Gastroesophageal sphincter (tissue), 4 donors: Measurements from ENCODE around the gene SLC25A39. TPM values are rescaled to one million over a fixed set of nuclear protein-coding genes. Genes with fewer than 3 reads are reported as not detected.

Source experiments
- ATAC-seq: fragments of 150-250 bp; one replicate; pipeline ENCODE4 v1.9.1; 2016; ENCODE audit warnings: mild to moderate bottlenecking, moderate library complexity
- H3K27ac ChIP-seq, 4 donors: fragments of 200-600 bp; sonication (generic) in 3 of 4; 1 replicate in 3 of 4; 2 replicates in 1 of 4; pipeline ENCODE4 v1.5.1; 2016 to 2019
- H3K27me3 ChIP-seq: fragments of 200-600 bp; sonication (generic); one replicate; pipeline ENCODE4 v1.5.1; 2019
- H3K36me3 ChIP-seq, 2 donors: fragments of 200-600 bp; sonication (generic); one replicate each; pipeline ENCODE4 v1.5.1; 2019; ENCODE audit warnings: control low read depth in 1 of 2
- H3K4me1 ChIP-seq, 3 donors: fragments of 200-600 bp; sonication (generic); 1 replicate in 2 of 3; 2 replicates in 1 of 3; pipeline ENCODE4 v1.5.1; 2016 to 2019; ENCODE audit warnings: control low read depth in 2 of 3
- H3K4me3 ChIP-seq, 2 donors: fragments of 200-600 bp; sonication (generic); one replicate each; pipeline ENCODE4 v1.5.1; 2019; ENCODE audit warnings: mild to moderate bottlenecking in 1 of 2, moderate library complexity in 1 of 2
- H3K9me3 ChIP-seq, 3 donors: fragments of 200-600 bp; sonication (generic); one replicate each; pipeline ENCODE4 v1.5.1; 2017 to 2019; ENCODE audit warnings: control low read depth in 2 of 3
- EP300 ChIP-seq: sonication (generic); formaldehyde crosslinking; IDR thresholded peaks from one replicate; pipeline ENCODE4 v1.6.1; 2017; ENCODE audit warnings: antibody characterized with exemption, mild to moderate bottlenecking
- POLR2A ChIP-seq, 2 donors: fragments of 450-650 bp; IDR thresholded peaks; one replicate each; pipeline ENCODE4 v1.6.1; 2017; ENCODE audit warnings: antibody characterized with exemption in 2 of 2, mild to moderate bottlenecking in 2 of 2, moderate library complexity in 1 of 2
- POLR2AphosphoS5 ChIP-seq: sonication (generic); formaldehyde crosslinking; IDR thresholded peaks from one replicate; pipeline ENCODE4 v1.6.1; 2017; ENCODE audit warnings: antibody characterized with exemption
- WGBS, 2 donors: methylation state at CpG; one replicate each; pipeline ENCODE4 v1.1.5; 2018; ENCODE audit warnings: low coverage in 1 of 2; 5-methylcytosine and 5-hydroxymethylcytosine counted together
- total RNA-seq, 4 donors: library from RNA; depleted of rRNA; stranded (reverse); fragments of >200 nt; gene quantifications; one replicate each; pipeline ENCODE4 v1.1.0, GENCODE V29; 2016
- TF ChIP-seq, protein P1 (sequence below), 4 experiments: fragments of 200-600 bp in 2 of 4; fragments of 450-650 bp in 2 of 4; sonication (generic) in 1 of 4; IDR thresholded peaks; one replicate each; pipeline ENCODE4 v1.5.1; 2017 to 2019; ENCODE audit warnings: antibody characterized with exemption in 4 of 4, mild to moderate bottlenecking in 2 of 4, moderate library complexity in 2 of 4

SLC25A39 gene
- total RNA-seq, 4 donors from 2014 or later: 36.2 to 61.8 (median 49.2) TPM

DNA sequence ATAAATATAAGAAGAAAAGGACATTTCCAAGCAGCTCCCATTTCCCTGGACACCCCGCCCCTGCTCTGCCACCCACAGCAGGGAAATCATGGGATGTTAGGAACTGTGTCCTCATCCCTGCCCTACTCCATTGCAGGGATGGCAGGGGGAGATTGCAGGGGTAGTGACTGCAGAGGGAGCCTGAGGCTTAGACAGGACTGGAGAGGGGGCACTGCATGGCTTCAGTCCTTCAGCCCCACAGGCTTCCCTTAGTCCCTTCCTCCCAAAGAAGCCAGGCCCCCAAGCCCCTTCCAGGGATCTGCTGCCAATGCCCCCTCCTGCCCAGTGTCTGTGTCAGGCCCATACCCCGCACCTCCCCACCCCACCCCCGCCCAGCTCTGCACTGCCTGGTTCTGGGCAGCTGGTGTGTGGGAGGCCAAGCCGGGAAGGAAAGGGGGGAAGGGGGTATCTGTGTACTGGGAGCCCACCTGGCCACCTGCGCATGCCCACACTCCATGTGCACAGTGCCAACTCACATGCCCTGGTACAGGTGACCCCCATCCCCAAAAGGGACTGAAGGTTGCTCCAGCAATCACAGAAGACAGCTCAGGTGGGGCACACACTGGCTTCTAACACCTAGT, 13.0 kb downstream of the SLC25A39 start:
- Histone ChIP-seq H3K36me3 (no peaks in the 10 kb centered on the region), H3K27me3 (peaks cover 46% of the 10 kb centered on the region), H3K4me3 (no peak overlapping the region), H3K4me1 (peaks cover 0 to 46% (median 24%) of the 10 kb centered on the region in 3 donors), H3K9me3 (no peaks in the 10 kb centered on the region), H3K27ac (no peak overlapping the region)
- TF ChIP-seq POLR2AphosphoS5 (no peak), POLR2A (IDR thresholded peaks at IDR 0.05) (no peak), EP300 (no peak)
- TF ChIP-seq, protein P1, sequence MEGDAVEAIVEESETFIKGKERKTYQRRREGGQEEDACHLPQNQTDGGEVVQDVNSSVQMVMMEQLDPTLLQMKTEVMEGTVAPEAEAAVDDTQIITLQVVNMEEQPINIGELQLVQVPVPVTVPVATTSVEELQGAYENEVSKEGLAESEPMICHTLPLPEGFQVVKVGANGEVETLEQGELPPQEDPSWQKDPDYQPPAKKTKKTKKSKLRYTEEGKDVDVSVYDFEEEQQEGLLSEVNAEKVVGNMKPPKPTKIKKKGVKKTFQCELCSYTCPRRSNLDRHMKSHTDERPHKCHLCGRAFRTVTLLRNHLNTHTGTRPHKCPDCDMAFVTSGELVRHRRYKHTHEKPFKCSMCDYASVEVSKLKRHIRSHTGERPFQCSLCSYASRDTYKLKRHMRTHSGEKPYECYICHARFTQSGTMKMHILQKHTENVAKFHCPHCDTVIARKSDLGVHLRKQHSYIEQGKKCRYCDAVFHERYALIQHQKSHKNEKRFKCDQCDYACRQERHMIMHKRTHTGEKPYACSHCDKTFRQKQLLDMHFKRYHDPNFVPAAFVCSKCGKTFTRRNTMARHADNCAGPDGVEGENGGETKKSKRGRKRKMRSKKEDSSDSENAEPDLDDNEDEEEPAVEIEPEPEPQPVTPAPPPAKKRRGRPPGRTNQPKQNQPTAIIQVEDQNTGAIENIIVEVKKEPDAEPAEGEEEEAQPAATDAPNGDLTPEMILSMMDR (IDR thresholded peaks at IDR 0.05): no peak
- no peak for ATAC-seq
- no CpG with 5 or more reads among the region's 5 CpGs for WGBS, 2 donors

DNA sequence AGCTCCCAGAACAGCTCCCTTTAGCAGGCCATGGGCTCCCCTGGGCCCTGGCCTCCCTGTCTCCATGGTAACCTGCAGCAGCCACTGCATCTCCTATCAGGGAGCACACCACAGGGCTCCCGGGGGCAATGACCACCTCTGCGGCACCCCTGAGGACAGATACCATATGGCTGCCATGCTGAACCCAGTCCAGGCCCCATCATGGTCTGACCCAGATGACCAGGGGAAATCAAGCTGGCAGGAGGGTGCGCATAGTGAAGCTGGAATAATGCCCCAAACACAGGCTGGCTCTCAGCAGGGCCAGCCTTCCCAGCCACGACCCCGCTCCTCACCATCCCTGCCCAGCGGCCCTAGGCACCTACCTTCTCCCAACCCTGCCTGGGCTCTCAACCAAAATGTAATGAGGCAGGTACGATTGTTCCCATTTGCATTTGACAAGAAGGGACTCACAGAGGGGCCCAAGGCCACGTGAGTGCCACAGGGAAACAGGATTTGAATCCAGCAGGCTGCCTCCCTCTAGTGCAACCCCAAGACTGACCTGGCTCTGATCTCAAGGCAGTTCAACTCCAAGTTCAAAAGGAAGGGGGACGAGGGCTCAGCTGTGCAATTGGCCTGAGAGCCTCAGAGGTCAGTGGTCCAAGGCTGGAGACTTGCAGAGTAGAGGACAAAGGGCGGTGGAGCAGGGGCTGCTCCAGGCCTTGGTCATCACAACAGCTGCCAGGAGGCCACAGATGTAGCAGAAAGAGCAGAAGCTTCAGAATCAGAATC, 13.8 kb downstream of the SLC25A39 start:
- H3K4me1 ChIP-seq: peaks cover 0 to 38% (median 23%) of the 10 kb centered on the region in 3 donors
- TF ChIP-seq, protein P1 (IDR thresholded peaks at IDR 0.05): no peak
- TF ChIP-seq POLR2AphosphoS5: no peak
- WGBS, 2 donors: 60 to 68% methylated on average over 1 to 2 of the region's 10 CpGs
- no peak overlapping the region for H3K27ac ChIP-seq
- H3K27me3 ChIP-seq: peaks cover 37% of the 10 kb centered on the region
- no peak overlapping the region for H3K4me3 ChIP-seq
- no peak for ATAC-seq
- no peaks in the 10 kb centered on the region for H3K36me3 ChIP-seq
- no peaks in the 10 kb centered on the region for H3K9me3 ChIP-seq

DNA sequence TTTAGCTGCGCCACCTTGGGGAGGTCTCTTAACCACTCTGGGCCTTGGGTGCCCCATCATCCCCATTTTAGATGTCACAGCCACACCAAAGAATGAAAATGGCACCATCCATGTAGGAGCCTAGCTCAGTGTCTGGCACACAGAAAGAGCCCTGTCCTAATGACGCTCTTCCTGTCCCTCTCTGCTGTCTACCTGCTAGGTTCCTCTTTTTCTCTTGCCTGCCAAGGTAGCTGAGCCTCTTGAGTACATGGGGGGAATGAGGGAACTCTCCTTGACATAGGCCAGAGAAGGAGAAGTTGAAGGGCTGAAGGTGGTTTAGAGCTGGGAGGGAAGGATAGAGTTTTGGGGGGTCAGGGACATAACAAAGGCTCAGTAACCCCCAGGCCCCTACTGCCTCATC, 14.4 kb downstream of the SLC25A39 start:
- Histone ChIP-seq H3K36me3 (no peaks in the 10 kb centered on the region), H3K27me3 (peaks cover 31% of the 10 kb centered on the region), H3K4me1 (peaks cover 0 to 32% (median 19%) of the 10 kb centered on the region in 3 donors), H3K27ac (no peak overlapping the region), H3K4me3 (no peak overlapping the region), H3K9me3 (no peaks in the 10 kb centered on the region)
- 81% methylated on average over 2 of the region's 2 CpGs; no CpG with 5 or more reads in 1 of the 2 donors for WGBS, 2 donors
- TF ChIP-seq POLR2A (IDR thresholded peaks at IDR 0.05) (no peak), EP300 (no peak), POLR2AphosphoS5 (no peak)
- TF ChIP-seq, protein P1 (IDR thresholded peaks at IDR 0.05): no peak
- no peak for ATAC-seq

DNA sequence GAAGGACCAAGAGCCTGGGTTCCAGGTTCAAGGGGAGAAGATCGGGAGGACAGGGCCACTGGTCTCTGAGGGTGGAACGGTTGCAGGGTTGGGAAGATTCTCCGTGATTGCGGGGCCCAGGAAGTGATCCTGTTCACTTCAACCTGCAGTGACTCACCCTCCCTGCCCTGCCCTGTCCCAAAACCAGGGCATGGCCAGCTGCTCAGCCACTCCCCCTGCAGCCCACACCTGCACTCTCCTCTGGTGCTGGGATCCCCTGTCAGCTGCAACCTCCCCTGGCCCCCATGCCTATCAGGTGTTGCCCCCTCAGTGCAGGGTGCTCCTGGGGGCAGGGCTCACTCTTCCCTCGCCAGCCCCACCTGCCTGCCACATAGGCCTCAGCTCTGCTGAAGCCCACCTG, 15.2 kb downstream of the SLC25A39 start:
- Histone ChIP-seq H3K4me1 (peaks cover 0 to 25% (median 14%) of the 10 kb centered on the region in 3 donors), H3K9me3 (no peaks in the 10 kb centered on the region), H3K27ac (no peak overlapping the region), H3K4me3 (no peak overlapping the region), H3K36me3 (no peaks in the 10 kb centered on the region), H3K27me3 (peaks cover 24% of the 10 kb centered on the region)
- TF ChIP-seq, protein P1 (IDR thresholded peaks at IDR 0.05): no peak
- TF ChIP-seq POLR2A (IDR thresholded peaks at IDR 0.05): no peak
- TF ChIP-seq EP300: no peak
- TF ChIP-seq POLR2AphosphoS5: no peak
- ATAC-seq: no peak
- WGBS, 2 donors: 38 to 46% methylated on average over 2 to 4 of the region's 5 CpGs
